ENCODE data around the gene ZNF281. TPM values are rescaled to one million over a fixed set of nuclear protein-coding genes. Genes with fewer than 3 reads are reported as not detected.

Gene ZNF281
- total and polyA plus RNA-seq, 9 of the 15 experiments (the other 6 are each of a cell fraction or from before 2014, with no cell fraction given) = 9.6 to 24.9 (median 16.5) TPM

- TF ChIP-seq AFF4 (CRISPR knock-in tag; IDR thresholded peaks at IDR 0.05) (no peak), BMI1 (IDR thresholded peaks at IDR 0.05; ENCODE audit: low read length) (peak; percentile 27; the same call in 1 of the 2 replicates), NFE2 (IDR thresholded peaks at IDR 0.05; ENCODE audit: low read depth) (peak; percentile 89), ZNF316 (IDR thresholded peaks at IDR 0.05) (peak; percentile 92), MAFG (tag; conservative IDR thresholded peaks at IDR 0.05) (peak; percentile 95), BRCA1 (IDR thresholded peaks at IDR 0.05) (no peak), BRCA1 (CRISPR knock-in tag; IDR thresholded peaks at IDR 0.05) (no peak), C11orf30 (IDR thresholded peaks at IDR 0.05; ENCODE audit: low read depth) (peak; percentile 83)
These were observed 45.6 kb downstream of the ZNF281 start (continued) for GRCh38 chr1:200364091-200364759.

Data from K562 (cell line).